Measurements from ENCODE around the gene WFS1. TPM values are rescaled to one million over a fixed set of nuclear protein-coding genes. Genes with fewer than 3 reads are reported as not detected.

WFS1 gene
- total and polyA plus RNA-seq, 2 donors (not counting 3 experiments of a cell fraction or from before 2014, with no cell fraction given): 48.2 to 70.0 TPM

DNA sequence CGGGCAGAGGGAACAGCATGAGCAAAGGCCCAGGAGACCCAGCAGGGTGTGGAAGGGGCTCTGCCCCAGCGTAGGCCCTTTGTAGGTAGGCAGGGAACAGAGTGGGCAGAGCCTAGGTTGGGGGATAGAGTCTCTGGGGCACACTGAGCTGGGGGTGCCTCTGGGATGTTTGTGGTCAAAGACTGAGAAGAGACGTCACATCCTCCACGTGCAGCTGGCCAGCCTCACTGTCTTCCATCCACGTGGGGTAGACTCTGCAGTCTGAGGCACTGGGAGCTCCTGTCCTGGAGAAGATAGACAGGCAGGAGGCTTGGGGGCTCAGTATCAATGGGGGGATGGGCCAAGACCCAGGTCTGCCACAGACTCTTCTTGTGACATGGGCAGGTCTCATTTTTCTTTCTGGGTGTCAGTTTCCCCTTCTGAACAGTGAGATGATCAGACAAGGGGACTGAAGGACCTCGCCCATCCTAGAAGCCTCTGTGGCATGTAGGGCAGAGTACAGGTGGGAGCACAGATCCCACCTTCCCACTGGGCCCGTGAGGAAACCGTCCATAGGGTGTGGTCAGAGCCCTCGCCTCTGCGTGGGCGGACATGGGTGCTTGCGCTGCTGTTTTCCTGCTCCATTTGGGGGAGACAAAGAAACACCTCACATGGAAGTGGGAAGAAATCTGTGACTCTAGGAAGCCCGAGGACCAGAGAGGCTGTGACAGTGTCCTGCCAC, 22.9 kb downstream of the WFS1 start:
- TF ChIP-seq, protein P1, sequence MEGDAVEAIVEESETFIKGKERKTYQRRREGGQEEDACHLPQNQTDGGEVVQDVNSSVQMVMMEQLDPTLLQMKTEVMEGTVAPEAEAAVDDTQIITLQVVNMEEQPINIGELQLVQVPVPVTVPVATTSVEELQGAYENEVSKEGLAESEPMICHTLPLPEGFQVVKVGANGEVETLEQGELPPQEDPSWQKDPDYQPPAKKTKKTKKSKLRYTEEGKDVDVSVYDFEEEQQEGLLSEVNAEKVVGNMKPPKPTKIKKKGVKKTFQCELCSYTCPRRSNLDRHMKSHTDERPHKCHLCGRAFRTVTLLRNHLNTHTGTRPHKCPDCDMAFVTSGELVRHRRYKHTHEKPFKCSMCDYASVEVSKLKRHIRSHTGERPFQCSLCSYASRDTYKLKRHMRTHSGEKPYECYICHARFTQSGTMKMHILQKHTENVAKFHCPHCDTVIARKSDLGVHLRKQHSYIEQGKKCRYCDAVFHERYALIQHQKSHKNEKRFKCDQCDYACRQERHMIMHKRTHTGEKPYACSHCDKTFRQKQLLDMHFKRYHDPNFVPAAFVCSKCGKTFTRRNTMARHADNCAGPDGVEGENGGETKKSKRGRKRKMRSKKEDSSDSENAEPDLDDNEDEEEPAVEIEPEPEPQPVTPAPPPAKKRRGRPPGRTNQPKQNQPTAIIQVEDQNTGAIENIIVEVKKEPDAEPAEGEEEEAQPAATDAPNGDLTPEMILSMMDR (IDR thresholded peaks at IDR 0.05; ENCODE audit: extremely low read depth in 1 of 2, insufficient read depth in 1 of 2, low read depth in 1 of 2, low read length in 2 of 2): no peak
- TF ChIP-seq MYC (IDR thresholded peaks at IDR 0.05; ENCODE audit: low read depth, low read length) (no peak), EZH2 (IDR thresholded peaks at IDR 0.05; ENCODE audit: borderline replicate concordance, low read depth, low read length, severe bottlenecking) (no peak), GATA2 (IDR thresholded peaks at IDR 0.05; ENCODE audit: insufficient read depth, insufficient read length, low read depth, low read length) (no peak), POLR2A (IDR thresholded peaks at IDR 0.05; ENCODE audit: low read depth, low read length) (no peak), JUN (IDR thresholded peaks at IDR 0.05; ENCODE audit: borderline replicate concordance, insufficient read depth, insufficient read length, low read depth) (no peak), FOS (IDR thresholded peaks at IDR 0.05; ENCODE audit: borderline replicate concordance, insufficient read depth, low read length) (no peak), POLR2AphosphoS5 (IDR thresholded peaks at IDR 0.05; ENCODE audit: insufficient read depth, low read depth, low read length) (no peak)
- TF ChIP-seq, protein P2, sequence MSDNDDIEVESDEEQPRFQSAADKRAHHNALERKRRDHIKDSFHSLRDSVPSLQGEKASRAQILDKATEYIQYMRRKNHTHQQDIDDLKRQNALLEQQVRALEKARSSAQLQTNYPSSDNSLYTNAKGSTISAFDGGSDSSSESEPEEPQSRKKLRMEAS (IDR thresholded peaks at IDR 0.05; ENCODE audit: insufficient read depth, insufficient read length): no peak
- intact Hi-C loops (cut with micrococcal nuclease): no loop called here
- no peaks in the 10 kb centered on the region for H3K4me1 ChIP-seq (ENCODE audit: control insufficient read depth, extremely low read depth, insufficient read depth, low read length)
- BruUV-seq (replicated peaks): no TSS peak
- H3K9ac ChIP-seq (replicated peaks; ENCODE audit: extremely low read depth, insufficient read depth, low read length): no peak overlapping the region
- no peak overlapping the region for H2AFZ ChIP-seq (ENCODE audit: low read depth, low read length)
- no peaks in the 10 kb centered on the region for H4K20me1 ChIP-seq (replicated peaks; ENCODE audit: control insufficient read depth, extremely low read depth, insufficient read depth, low read length)
- FAIRE-seq: no peak
- H3K9me1 ChIP-seq (replicated peaks; ENCODE audit: control insufficient read depth, extremely low read depth, insufficient read depth, low read length): no peaks in the 10 kb centered on the region
- POLR2A ChIA-PET: no interaction called here
- H3K27ac ChIP-seq (ENCODE audit: insufficient read depth, low read depth, low read length): no peak overlapping the region
- no peaks in the 10 kb centered on the region for H3K27me3 ChIP-seq (ENCODE audit: control insufficient read depth in 2 of 2, insufficient read depth in 2 of 2, low read length in 2 of 2)
- H3K9me3 ChIP-seq (replicated peaks; ENCODE audit: control insufficient read depth, insufficient read depth, low read length): no peaks in the 10 kb centered on the region
- no peak overlapping the region for H3K4me2 ChIP-seq (ENCODE audit: insufficient read depth, low read length)
- no peaks in the 10 kb centered on the region for H3K79me2 ChIP-seq (ENCODE audit: control insufficient read depth, insufficient read depth, low read length)
- H3K36me3 ChIP-seq (ENCODE audit: control insufficient read depth in 2 of 2, extremely low read depth in 1 of 2, insufficient read depth in 2 of 2, low read length in 2 of 2): peaks cover 0 to 54% of the 10 kb centered on the region in 2 experiments
- no peak for DNase-seq (ENCODE audit: low read depth, low spot score)
- no peak overlapping the region for H3K4me3 ChIP-seq (replicated peaks in 1 of 3; ENCODE audit: insufficient read depth in 1 of 3, low read depth in 1 of 3, low read length in 3 of 3)
- CTCF ChIA-PET: interaction anchor here (1.3 kb wide), 1 partner anchor 35 kb away, joined by 5 read pairs; no protein-coding TSS in a partner anchor
- dilution Hi-C loops (cut with MboI; ENCODE audit: extremely low pct_ligation_motif_present, low sequenced_read_pairs): no loop called here
